GM12801 (cell line): ENCODE data around the gene ABI2.

Experiments used
- CTCF ChIP-seq: IDR thresholded peaks from one replicate; pipeline ENCODE4 v1.5.1; 2011; ENCODE audit warnings: control low read depth; ENCODE audit not compliant: insufficient read length; ENCODE audit errors: extremely low read depth

The ABI2 gene

GRCh38 chr2:203395858-203396257 is 67.7 kb downstream of the ABI2 start:
- no peak for TF ChIP-seq CTCF

- no peak for TF ChIP-seq CTCF
These were observed 68.5 kb downstream of the ABI2 start for GRCh38 chr2:203396667-203397066.

GRCh38 chr2:203399031-203399430 is 70.8 kb downstream of the ABI2 start:
- no peak for TF ChIP-seq CTCF

- no peak for TF ChIP-seq CTCF
These were observed 72.8 kb downstream of the ABI2 start for GRCh38 chr2:203400805-203401585.

- TF ChIP-seq CTCF = no peak
These were observed 76.8 kb downstream of the ABI2 start for GRCh38 chr2:203404996-203405395.

- TF ChIP-seq CTCF = no peak
These were observed 79.3 kb downstream of the ABI2 start for GRCh38 chr2:203407496-203407895.

GRCh38 chr2:203412546-203413331 is 84.5 kb downstream of the ABI2 start:
- no peak for TF ChIP-seq CTCF
